ENCODE measurements around the gene FITM2.

GRCh38 chr20:44273231-44274215, 37.5 kb downstream of the FITM2 start:
- TF ChIP-seq CTCF (IDR thresholded peaks at IDR 0.05) (no peak), POLR2A (IDR thresholded peaks at IDR 0.05) (no peak)

Measured in heart left ventricle (tissue), 13 donors.